22Rv1 (cell line): ENCODE data around the gene MTA3.

Experiments
- ZFX ChIP-seq: fragments of 450-650 bp; IDR thresholded peaks from 2 replicates; pipeline ENCODE4 v1.6.1; 2017; ENCODE audit warnings: antibody characterized with exemption, borderline replicate concordance
- TF ChIP-seq, protein P1 (sequence below): fragments of 450-650 bp; IDR thresholded peaks from 2 replicates; pipeline ENCODE4 v1.5.1; 2017; ENCODE audit warnings: mild to moderate bottlenecking

DNA sequence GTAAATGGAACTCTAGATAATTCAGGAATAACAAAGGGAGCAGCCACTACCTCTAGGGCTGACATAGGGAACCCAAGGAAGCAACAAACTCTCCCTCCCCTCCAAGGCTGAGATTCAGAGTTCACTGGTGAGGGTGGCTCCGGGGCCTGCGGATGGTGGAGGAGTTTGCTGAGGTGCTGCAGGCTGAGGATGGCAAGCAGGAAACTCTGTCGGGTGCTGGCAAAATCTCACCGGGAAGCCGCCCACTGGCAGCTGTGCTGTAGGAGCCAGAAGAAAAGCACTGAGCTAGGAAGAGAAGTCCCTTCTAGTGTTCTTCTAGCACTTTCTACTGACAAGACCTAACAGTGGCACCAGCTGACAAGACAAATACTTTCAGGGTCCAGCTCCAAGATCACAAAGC, 236.5 kb downstream of the MTA3 start:
- TF ChIP-seq, protein P1, sequence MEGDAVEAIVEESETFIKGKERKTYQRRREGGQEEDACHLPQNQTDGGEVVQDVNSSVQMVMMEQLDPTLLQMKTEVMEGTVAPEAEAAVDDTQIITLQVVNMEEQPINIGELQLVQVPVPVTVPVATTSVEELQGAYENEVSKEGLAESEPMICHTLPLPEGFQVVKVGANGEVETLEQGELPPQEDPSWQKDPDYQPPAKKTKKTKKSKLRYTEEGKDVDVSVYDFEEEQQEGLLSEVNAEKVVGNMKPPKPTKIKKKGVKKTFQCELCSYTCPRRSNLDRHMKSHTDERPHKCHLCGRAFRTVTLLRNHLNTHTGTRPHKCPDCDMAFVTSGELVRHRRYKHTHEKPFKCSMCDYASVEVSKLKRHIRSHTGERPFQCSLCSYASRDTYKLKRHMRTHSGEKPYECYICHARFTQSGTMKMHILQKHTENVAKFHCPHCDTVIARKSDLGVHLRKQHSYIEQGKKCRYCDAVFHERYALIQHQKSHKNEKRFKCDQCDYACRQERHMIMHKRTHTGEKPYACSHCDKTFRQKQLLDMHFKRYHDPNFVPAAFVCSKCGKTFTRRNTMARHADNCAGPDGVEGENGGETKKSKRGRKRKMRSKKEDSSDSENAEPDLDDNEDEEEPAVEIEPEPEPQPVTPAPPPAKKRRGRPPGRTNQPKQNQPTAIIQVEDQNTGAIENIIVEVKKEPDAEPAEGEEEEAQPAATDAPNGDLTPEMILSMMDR = no peak
- TF ChIP-seq ZFX = no peak
